Middle frontal gyrus (tissue), 1 donor: ENCODE measurements around the gene SIRT6.
"Not testable (repeated sequence)": the region's sequence is repeated elsewhere in the genome, so short reads cannot be mapped to it uniquely, and the experiment has no call there.

Experiments
- DNase-seq: peaks from one replicate; pipeline ENCODE4 v3.0.0-alpha.2; 2015; ENCODE audit warnings: low spot score; ENCODE audit errors: extremely low spot score

Gene SIRT6

DNA sequence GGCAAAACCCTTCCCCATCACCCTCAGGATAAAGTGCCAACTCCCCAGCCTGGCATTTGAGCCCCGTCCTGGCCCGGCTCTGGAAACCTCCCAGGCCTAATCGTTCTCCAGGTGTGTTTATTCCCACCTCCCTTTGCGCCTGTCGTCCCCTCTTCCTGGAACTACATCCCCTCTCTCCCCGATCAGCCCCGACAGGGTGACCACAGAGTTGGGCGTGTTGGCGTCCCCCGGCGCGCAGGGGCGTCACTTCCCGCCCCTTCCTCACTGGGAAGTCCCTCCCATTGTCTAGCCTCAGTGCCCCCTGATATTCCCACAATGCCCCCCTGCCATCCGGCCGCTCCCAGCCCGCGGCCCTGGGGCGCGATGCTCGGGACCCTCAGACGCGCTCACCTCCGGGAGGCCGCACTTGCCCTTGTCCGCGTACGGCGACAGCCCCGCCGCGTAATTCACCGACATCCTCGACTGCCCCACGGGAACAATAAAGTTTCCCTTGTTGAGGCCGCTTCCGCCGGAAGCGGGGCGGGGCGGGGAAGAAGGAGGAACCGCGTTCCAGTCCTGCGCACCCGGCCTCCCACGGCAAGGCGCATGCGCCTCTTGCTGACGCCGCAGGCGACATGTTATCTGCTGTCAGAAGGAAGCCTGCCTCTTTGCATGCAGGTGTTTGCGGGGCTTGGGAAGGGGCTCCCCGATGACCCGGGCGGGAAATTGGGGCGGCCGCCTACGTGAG, at the start of gene SIRT6, which contains the start of gene ANKRD24:
Gene SIRT6, minus strand, starts transcription at position 480 of the 727 bp plus-strand sequence. Its CDS starts 24 bp downstream, at position 456.
Gene ANKRD24, plus strand, starts transcription at position 606 of the 727 bp plus-strand sequence. CDS start 3,737 bp downstream, outside the sequence.
- DNase-seq: peak; percentile 91

DNA sequence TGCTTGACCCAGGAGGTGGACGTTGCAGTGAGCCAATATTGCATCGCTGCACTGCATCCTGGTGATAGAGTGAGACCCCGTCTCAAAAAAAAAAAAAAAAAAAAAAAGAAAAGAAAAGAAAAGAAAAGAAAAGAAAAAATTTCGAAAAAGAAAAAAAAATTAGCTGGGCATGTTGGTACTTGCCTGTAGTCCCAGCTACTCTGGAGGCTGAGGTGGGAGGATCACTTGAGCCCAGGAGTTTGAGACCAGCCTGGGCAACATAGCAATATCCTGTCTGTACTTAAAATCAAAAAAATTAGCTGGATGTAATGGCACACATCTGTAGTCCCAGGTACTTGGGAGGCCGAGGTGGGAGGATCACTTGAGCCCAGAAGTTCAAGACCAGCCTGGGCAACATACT, 49.8 kb upstream of the SIRT6 start:
- DNase-seq: not testable (repeated sequence)

- DNase-seq: not testable (repeated sequence)
Measured at GRCh38 chr19:4231521-4231920, 49.2 kb upstream of the SIRT6 start.

DNA sequence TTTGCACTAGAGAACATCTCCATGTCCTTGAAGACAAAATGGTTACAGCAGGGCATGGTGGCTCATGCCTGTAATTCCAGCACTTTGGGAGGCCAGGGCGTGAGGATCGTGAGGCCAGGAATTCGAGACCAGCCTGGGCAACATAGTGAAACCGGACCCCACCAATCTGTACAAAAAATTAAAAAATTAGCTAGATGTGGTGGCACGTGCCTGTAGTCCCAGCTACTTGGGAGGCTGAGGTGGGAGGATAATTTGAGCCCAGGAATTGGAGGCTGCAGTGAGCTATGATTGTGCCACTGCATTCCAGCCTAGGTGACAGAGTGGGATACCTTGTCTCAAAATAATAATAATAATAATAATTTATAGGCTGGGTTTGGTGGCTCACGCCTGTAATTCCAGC, 47.9 kb upstream of the SIRT6 start:
- DNase-seq: not testable (repeated sequence)

DNA sequence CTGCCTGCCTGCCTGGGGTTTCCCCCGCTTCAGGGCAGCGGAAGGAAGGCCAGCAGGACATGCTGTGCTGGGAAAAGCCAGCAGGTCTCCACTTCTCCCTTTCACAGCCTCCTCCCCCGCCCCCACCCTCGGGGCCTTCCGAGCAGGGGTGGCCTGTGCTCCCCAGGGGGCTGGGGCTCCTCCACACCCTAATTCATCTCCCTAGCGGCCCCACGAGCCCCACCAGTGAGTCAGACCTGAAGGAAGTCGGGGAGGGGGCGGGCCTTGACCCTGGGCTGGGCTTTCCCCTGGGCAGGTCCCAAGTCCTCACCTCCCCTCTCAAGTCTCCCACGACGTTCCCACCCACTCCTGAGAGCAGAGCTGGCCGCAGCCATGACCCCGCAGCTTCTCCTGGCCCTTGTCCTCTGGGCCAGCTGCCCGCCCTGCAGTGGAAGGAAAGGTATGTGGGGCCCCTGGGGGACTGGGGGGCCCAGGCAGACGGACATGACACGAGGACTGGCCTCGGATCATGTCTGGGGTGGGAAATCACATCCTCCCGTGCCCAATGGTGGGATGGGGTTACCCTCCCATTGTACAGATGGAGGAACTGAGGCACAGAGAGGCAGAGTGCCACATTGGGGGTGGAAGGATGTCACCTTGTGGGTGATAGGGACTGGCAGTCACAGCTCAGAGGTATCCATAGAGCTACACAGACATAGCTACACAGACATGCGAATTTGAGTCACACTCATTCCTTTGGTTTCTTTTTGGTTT, 47.0 kb upstream of the SIRT6 start, which contains the start of gene EBI3:
Gene EBI3, plus strand, starts transcription at position 345 of the 753 bp plus-strand sequence. Its CDS starts 28 bp downstream, at position 373.
- no peak for DNase-seq

DNA sequence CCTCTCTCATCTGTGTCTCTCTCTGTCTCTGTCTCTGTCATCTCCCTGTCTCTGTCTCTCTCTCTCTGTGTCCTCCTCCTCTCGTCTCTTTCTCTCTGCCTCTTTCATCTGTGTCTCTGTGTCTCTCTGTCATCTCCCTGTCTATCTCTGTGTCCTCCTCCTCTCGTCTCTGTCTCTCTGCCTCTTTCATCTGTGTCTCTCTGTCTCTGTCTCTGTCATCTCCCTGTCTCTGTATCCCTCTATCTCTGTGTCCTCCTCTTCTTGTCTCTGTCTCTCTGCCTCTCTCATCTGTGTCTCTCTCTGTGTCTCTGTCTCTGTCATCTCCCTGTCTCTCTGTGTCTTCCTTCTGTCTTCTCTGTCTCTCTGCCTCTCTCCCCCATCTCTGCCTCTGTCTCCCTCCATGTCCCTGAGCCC, 46.4 kb upstream of the SIRT6 start:
- DNase-seq: no peak

DNA sequence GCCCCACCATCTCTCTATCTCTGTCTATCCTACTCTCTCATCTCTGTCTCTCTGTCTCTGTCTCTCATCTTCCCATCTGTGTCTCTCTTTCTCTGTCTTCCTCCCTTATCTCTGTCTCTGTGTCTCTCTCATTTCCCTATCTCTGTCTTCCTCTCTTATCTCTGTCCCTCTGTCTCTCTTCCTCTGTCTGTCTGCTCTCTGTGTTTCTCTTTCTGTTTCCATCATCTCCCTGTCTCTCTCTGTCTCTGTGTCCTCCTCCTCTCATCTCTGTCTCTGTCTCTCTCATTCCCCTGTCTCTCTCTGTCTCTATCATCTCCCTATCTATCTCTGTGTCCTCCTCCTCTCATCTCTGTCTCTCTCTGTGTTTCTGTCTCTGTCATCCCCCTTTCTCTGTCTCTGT, 45.4 kb upstream of the SIRT6 start:
- no peak for DNase-seq

DNA sequence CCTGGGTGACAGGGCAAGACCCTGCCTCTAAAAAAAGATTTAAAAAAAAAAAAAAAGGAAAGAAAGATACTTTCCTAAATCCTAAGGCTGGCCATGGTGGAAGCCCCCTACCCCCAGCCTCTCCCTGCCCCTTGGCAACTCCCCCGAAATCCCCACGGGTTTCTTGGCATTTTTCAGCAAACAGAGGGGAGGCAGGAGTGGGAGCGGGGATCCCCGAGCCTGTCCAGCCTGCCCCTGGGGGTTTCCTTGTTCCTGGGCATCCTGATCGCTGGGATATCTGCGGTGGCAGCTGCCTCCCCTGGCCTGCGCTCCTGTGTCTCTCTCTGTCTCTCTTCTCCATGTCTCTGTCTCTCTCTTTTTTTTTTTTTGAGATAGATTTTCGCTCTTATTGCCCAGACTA, 43.5 kb upstream of the SIRT6 start:
- no peak for DNase-seq

DNA sequence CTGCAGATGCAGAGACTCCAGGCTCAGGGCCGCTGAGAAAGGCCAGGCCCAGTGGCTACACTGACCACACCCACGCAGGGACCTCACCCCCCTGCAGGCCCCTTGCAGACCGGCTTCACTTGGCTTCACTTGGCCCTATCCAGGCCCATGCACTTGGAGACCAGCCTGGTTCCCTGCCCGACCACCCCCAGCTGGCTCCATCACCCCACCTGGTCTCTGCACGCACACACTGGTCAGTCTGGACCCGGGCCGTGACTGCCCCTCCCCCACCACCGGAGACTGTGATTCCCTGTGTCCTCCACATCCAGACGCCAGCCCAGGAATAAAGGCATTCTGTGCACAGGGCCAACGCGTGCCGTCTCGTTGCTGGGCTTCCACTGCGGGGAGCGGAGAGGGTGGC, 42.1 kb upstream of the SIRT6 start:
- DNase-seq: no peak

- no peak for DNase-seq
Measured at GRCh38 chr19:4220188-4220587, 37.8 kb upstream of the SIRT6 start.

GRCh38 chr19:4218523-4218922, 36.2 kb upstream of the SIRT6 start:
- not testable (repeated sequence) for DNase-seq

GRCh38 chr19:4217429-4218264, 35.3 kb upstream of the SIRT6 start:
- no peak for DNase-seq

- DNase-seq: no peak
Measured at GRCh38 chr19:4216846-4217245, 34.5 kb upstream of the SIRT6 start.

DNA sequence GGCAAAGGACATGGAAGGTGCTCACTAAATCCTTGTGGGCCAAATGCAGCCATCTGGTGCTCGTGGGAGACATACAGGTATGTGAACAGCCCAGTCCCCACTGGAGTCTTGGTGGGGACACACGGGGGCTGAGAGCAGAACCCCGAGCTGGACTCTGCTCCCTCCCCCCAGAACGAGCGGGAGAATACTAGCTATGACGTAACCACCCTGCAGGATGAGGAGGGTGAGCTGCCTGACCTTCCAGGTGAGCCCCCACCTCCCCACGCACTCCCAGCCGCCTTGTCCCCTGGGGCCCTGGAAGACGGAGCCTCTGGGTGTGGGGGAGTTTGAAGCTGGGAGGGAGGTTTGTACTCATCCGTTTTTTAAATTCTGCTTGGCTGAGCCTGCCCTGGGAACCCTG, 33.4 kb upstream of the SIRT6 start:
- DNase-seq: no peak

DNA sequence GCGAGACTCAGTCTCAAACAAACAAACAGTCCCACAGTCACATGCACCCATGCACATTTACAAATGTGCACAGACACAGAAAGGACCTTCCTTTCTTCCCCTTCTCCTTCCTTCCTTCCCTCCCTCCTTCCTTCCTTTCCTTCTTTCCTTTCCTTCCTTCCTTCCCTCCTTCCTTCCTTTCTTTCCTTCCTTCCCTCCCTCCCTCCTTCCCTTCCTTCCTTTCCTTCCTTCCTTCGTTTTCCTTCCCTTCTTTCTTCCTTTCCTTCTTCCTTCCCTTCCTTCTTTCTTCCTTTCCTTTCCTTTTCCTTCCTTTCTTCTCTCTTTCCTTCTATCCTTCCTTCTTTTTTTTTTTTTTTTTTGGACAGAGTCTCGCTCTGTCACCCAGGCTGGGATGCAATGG, 30.8 kb upstream of the SIRT6 start:
- DNase-seq: no peak

DNA sequence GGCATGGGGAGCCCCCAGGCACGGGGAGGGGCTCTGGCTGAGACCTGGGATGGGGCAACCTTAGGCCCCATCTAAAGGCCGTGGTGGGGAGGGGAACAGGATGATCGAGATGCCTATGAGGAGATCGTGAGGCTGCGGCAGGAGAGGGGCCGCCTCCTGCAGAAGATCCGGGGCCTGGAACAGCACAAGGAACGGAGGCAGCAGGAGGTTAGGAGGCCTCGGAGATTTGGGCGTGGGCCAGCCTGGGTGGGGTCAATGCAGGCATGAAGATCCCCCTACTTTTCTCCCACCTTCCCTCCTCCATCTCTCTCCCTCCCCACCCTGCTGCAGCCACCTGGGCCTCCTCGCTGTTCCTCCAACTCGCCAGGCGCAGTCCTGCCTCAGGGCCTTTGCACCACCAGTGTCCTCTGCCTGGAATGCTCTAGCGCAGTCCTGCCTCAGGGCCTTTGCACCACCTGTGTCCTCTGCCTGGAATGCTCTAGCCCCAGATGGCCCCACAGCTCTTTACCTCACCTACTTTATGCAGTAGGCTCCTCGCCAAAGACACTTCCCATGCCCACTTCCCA, 27.9 kb upstream of the SIRT6 start:
- no peak for DNase-seq

GRCh38 chr19:4208385-4209094, 26.2 kb upstream of the SIRT6 start:
- DNase-seq: no peak

DNA sequence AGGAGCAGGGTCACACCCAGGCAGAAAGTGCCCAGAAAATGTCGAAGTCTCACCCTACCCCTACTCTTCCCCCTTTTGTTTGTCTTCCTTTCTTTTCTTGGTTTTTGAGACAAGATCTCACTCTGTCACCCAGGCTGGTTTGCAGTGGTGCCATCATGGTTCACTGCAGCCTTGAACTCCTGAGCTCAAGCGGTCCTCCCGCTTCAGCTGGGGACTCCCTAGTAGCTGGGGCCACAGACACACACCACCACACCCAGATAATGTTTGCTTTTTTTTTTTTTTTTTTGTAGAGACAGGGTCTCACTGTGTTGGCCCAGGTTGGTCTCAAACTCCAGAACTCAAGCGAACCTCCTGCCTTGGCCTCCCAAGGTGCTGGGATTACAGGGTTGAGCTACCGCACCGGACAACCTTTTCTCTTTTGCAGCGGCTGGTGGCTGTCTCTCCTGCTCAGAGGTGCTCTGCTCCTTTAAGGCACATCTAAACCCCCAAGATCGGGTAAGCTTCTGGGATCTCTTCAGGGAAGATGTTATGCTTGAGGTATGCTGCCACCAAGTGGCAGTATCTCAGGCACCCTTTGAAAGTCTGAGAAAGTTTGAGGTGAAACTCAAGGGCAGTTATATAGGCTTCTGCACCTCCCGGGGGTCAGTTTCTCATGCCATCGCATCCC, 24.6 kb upstream of the SIRT6 start:
- DNase-seq: no peak

DNA sequence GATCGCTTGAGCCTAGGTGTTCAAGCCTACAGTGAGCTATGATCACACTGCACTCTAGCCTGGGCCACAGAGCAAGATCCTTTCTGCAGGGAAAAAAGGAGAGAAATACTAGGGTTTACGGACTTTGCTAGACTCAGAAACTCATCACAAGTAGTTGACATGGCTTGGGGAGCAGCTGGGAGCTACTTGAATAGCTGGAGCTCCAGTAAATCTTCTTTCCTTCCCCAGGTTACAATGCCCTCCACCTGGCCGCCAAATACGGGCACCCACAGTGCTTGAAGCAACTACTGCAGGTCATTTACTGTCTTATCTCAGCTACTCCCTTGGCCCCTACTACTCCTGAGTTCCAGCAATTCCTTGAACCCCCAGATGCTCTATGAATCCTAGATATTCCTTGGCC, 19.4 kb upstream of the SIRT6 start:
- DNase-seq: no peak

- DNase-seq: no peak
Measured at GRCh38 chr19:4200940-4201542, 18.7 kb upstream of the SIRT6 start.
